H1 (cell line): ENCODE results near the gene SNAPIN. TPM values are rescaled to one million over a fixed set of nuclear protein-coding genes. Genes with fewer than 3 reads are reported as not detected.

Experiments used
- CTCF ChIA-PET: fragments of 300-600 bp; sonication (Branson Sonifier 250); formaldehyde crosslinking; loops from one replicate; lab custom pipeline; 2021; ENCODE audit not compliant: partially characterized antibody; lab: Charles Lee
- POLR2A ChIA-PET: fragments of 300-600 bp; sonication (Branson Sonifier 250); formaldehyde crosslinking; loops from one replicate; lab custom pipeline; 2021; ENCODE audit warnings: inconsistent platforms; ENCODE audit not compliant: partially characterized antibody; lab: Charles Lee
- DNase-seq, 2 experiments: peaks; one replicate each; pipeline versions ENCODE4 v3.0.0 to v3.0.0-alpha.2; 2010 to 2022; ENCODE audit warnings: low spot score in 2 of 2, low read depth in 1 of 2, mixed read lengths in 1 of 2
- FAIRE-seq: peaks from 2 replicates; lab custom pipeline; 2011; peaks lifted over from hg19 to GRCh38; lab: Jason Lieb, UNC
- H2AFZ ChIP-seq: 2 replicates; pipeline ENCODE4 v1.8.1; 2012; ENCODE audit warnings: low read length, inconsistent platforms
- H2AK5ac ChIP-seq: 2 replicates; pipeline ENCODE4 v1.6.1; 2013; ENCODE audit warnings: low read depth, low read length
- H2BK120ac ChIP-seq: replicated peaks from 2 replicates; pipeline ENCODE3; 2013; ENCODE audit warnings: low read depth, low read length, inconsistent platforms
- H2BK12ac ChIP-seq: 2 replicates; pipeline ENCODE4 v1.6.1; 2013; ENCODE audit warnings: low read depth, low read length
- H2BK15ac ChIP-seq: 2 replicates; pipeline ENCODE4 v1.6.1; 2013; ENCODE audit warnings: low read length
- H2BK20ac ChIP-seq: 2 replicates; pipeline ENCODE4 v1.6.1; 2013; ENCODE audit warnings: low read length
- H2BK5ac ChIP-seq: 2 replicates; pipeline ENCODE4 v1.6.1; 2013; ENCODE audit warnings: low read depth, low read length
- H3K14ac ChIP-seq: 2 replicates; pipeline ENCODE4 v1.6.1; 2013; ENCODE audit warnings: inconsistent platforms; ENCODE audit not compliant: insufficient read length
- H3K18ac ChIP-seq: 2 replicates; pipeline ENCODE4 v1.6.1; 2013; ENCODE audit warnings: low read length; ENCODE audit errors: extremely low read depth
- H3K23ac ChIP-seq: 2 replicates; pipeline ENCODE4 v1.6.1; 2013; ENCODE audit warnings: inconsistent platforms; ENCODE audit not compliant: insufficient read length
- H3K23me2 ChIP-seq: 2 replicates; pipeline ENCODE4 v1.6.1; 2013; ENCODE audit warnings: low read depth, low read length
- H3K27ac ChIP-seq: 2 replicates; pipeline ENCODE4 v1.6.1; 2011; ENCODE audit warnings: low read depth, low read length, inconsistent platforms
- H3K27me3 ChIP-seq, 4 experiments: replicated peaks in 1 of 4; 1 replicate in 1 of 4; 2 replicates in 3 of 4; pipeline versions ENCODE4 v1.6.1 to v1.8.1; 2011 to 2013; ENCODE audit warnings: low read length in 3 of 4, mild to moderate bottlenecking in 3 of 4, inconsistent platforms in 2 of 4, mixed read lengths in 2 of 4, moderate library complexity in 1 of 4; ENCODE audit not compliant: control insufficient read depth in 3 of 4, insufficient read depth in 3 of 4; ENCODE audit errors: extremely low read depth in 1 of 4
- H3K36me3 ChIP-seq, 4 experiments: 2 replicates each; pipeline versions ENCODE4 v1.6.1 to v1.8.1; 2011 to 2013; ENCODE audit warnings: mild to moderate bottlenecking in 4 of 4, low read length in 3 of 4, moderate library complexity in 2 of 4, control low read depth in 1 of 4, inconsistent platforms in 1 of 4; ENCODE audit not compliant: insufficient read depth in 4 of 4, control insufficient read depth in 2 of 4
- H3K4ac ChIP-seq: replicated peaks from 2 replicates; pipeline ENCODE3; 2013; ENCODE audit warnings: low read length, low read depth, mixed read lengths, inconsistent platforms; ENCODE audit not compliant: insufficient read length
- H3K4me1 ChIP-seq, 4 experiments: replicated peaks in 1 of 4; 1 replicate in 1 of 4; 2 replicates in 3 of 4; pipeline versions ENCODE4 v1.6.1 to v1.8.1; 2011 to 2013; ENCODE audit warnings: low read length in 3 of 4, inconsistent platforms in 2 of 4, mixed read lengths in 1 of 4; ENCODE audit not compliant: insufficient read depth in 4 of 4, control insufficient read depth in 3 of 4
- H3K4me2 ChIP-seq, 2 experiments: 2 replicates each; pipeline versions ENCODE4 v1.6.1 to v1.8.1; 2011 to 2013; ENCODE audit warnings: low read depth in 2 of 2, low read length in 2 of 2, control low read depth in 1 of 2, inconsistent platforms in 1 of 2, mild to moderate bottlenecking in 1 of 2; ENCODE audit not compliant: insufficient read depth in 1 of 2
- H3K4me3 ChIP-seq, 4 experiments: fragments of 200-600, 300-600 bp in 1 of 4; sonication (generic), shearing (Covaris generic), sonication (Bioruptor Twin) in 1 of 4; 2 replicates each; pipeline versions ENCODE4 v1.5.1 to v1.8.1; 2011 to 2016; ENCODE audit warnings: low read length in 4 of 4, low read depth in 3 of 4, control low read depth in 2 of 4, inconsistent platforms in 2 of 4, mild to moderate bottlenecking in 2 of 4, mixed read lengths in 1 of 4, moderate library complexity in 1 of 4; ENCODE audit not compliant: insufficient read depth in 2 of 4; ENCODE audit errors: extremely low read depth in 1 of 4
- H3K56ac ChIP-seq: replicated peaks from 2 replicates; pipeline ENCODE3; 2013; ENCODE audit warnings: low read depth, mild to moderate bottlenecking, mixed read lengths, low read length, inconsistent platforms; ENCODE audit not compliant: insufficient read length
- H3K79me1 ChIP-seq: 2 replicates; pipeline ENCODE4 v1.6.1; 2013; ENCODE audit warnings: low read depth, low read length, control low read depth
- H3K79me2 ChIP-seq, 2 experiments: 2 replicates each; pipeline versions ENCODE4 v1.6.1 to v1.8.1; 2012 to 2013; ENCODE audit warnings: low read length in 2 of 2, mild to moderate bottlenecking in 2 of 2, inconsistent platforms in 1 of 2; ENCODE audit not compliant: insufficient read depth in 2 of 2, control insufficient read depth in 1 of 2
- H3K9ac ChIP-seq, 4 experiments: replicated peaks in 1 of 4; 1 replicate in 1 of 4; 2 replicates in 3 of 4; pipeline versions ENCODE4 v1.6.1 to v1.8.1; 2011 to 2013; ENCODE audit warnings: low read depth in 3 of 4, low read length in 3 of 4, control low read depth in 2 of 4, mild to moderate bottlenecking in 2 of 4, moderate library complexity in 2 of 4, inconsistent platforms in 1 of 4; ENCODE audit errors: extremely low read depth in 1 of 4
- H3K9me3 ChIP-seq, 2 experiments: 2 replicates each; pipeline versions ENCODE4 v1.6.1 to v1.8.1; 2012 to 2013; ENCODE audit warnings: mild to moderate bottlenecking in 2 of 2, moderate library complexity in 2 of 2, control low read depth in 1 of 2, inconsistent platforms in 1 of 2, low read depth in 1 of 2, low read length in 1 of 2, mixed read lengths in 1 of 2; ENCODE audit not compliant: insufficient read depth in 2 of 2
- H4K20me1 ChIP-seq, 2 experiments: replicated peaks in 1 of 2; 2 replicates each; pipeline versions ENCODE3 to v1.8.1; 2011 to 2013; ENCODE audit warnings: inconsistent platforms in 2 of 2, low read length in 2 of 2, mild to moderate bottlenecking in 1 of 2; ENCODE audit not compliant: insufficient read depth in 2 of 2, control insufficient read depth in 1 of 2
- H4K5ac ChIP-seq: 2 replicates; pipeline ENCODE4 v1.6.1; 2013; ENCODE audit warnings: low read length, low read depth, mixed read lengths, inconsistent platforms; ENCODE audit not compliant: insufficient read length
- H4K8ac ChIP-seq: 2 replicates; pipeline ENCODE4 v1.8.0; 2013; ENCODE audit warnings: mild to moderate bottlenecking, moderate library complexity, low read length, inconsistent platforms; ENCODE audit not compliant: insufficient read depth; ENCODE audit errors: extremely low read depth
- H4K91ac ChIP-seq: replicated peaks from 2 replicates; pipeline ENCODE3; 2013; ENCODE audit warnings: low read length, mixed read lengths, inconsistent platforms; ENCODE audit not compliant: insufficient read length
- BRCA1 ChIP-seq: IDR thresholded peaks from 2 replicates; pipeline ENCODE4 v1.6.1; 2012; ENCODE audit warnings: low read depth, low read length, improper control_type of control experiment
- CTCF ChIP-seq, 3 experiments: IDR thresholded peaks; 1 replicate in 2 of 3; 2 replicates in 1 of 3; pipeline versions ENCODE4 v1.5.1 to v1.6.1; 2011; ENCODE audit warnings: low read length in 3 of 3, mild to moderate bottlenecking in 3 of 3, inconsistent platforms in 2 of 3, low read depth in 1 of 3, moderate library complexity in 1 of 3; ENCODE audit not compliant: insufficient read depth in 1 of 3; ENCODE audit errors: control extremely low read depth in 1 of 3
- HDAC2 ChIP-seq, 2 experiments: fragments of 300-600 bp in 1 of 2; sonication (generic) in 1 of 2; IDR thresholded peaks; 2 replicates each; pipeline ENCODE4 v1.6.1; 2011 to 2012; ENCODE audit warnings: low read depth in 2 of 2, low read length in 2 of 2, mild to moderate bottlenecking in 2 of 2, moderate library complexity in 2 of 2, borderline replicate concordance in 1 of 2, inconsistent platforms in 1 of 2
- NRF1 ChIP-seq: IDR thresholded peaks from 2 replicates; pipeline ENCODE4 v1.6.1; 2011; ENCODE audit warnings: mild to moderate bottlenecking, low read depth, low read length, improper control_type of control experiment
- PHF8 ChIP-seq: fragments of 200-600 bp; sonication (generic); conservative IDR thresholded peaks from 2 replicates; pipeline ENCODE4 v1.7.1; 2012; ENCODE audit warnings: low read depth, mild to moderate bottlenecking, inconsistent platforms, low read length, moderate library complexity
- POLR2A ChIP-seq, 2 experiments: IDR thresholded peaks; 1 replicate in 1 of 2; 2 replicates in 1 of 2; pipeline ENCODE4 v1.6.1; 2011; ENCODE audit warnings: low read depth in 2 of 2, low read length in 2 of 2, mild to moderate bottlenecking in 2 of 2; ENCODE audit errors: control extremely low read depth in 1 of 2
- POLR2AphosphoS5 ChIP-seq: IDR thresholded peaks from 2 replicates; pipeline ENCODE4 v1.6.1; 2011; ENCODE audit warnings: low read depth, low read length
- RFX5 ChIP-seq: IDR thresholded peaks from 2 replicates; pipeline ENCODE4 v1.6.1; 2011; ENCODE audit warnings: low read depth, low read length, improper control_type of control experiment, borderline replicate concordance
- SP1 ChIP-seq: IDR thresholded peaks from 2 replicates; pipeline ENCODE4 v1.6.1; 2011; ENCODE audit warnings: low read depth, low read length
- SP2 ChIP-seq: IDR thresholded peaks from 2 replicates; pipeline ENCODE4 v1.6.1; 2012; ENCODE audit warnings: mild to moderate bottlenecking, low read length, inconsistent platforms
- TAF7 ChIP-seq: optimal IDR thresholded peaks from 2 replicates; pipeline ENCODE3; 2011; ENCODE audit warnings: low read depth, mild to moderate bottlenecking, inconsistent platforms, low read length, moderate library complexity, borderline replicate concordance
- WGBS, 2 experiments: shearing (Covaris generic) in 1 of 2; methylation state at CpG; one replicate each; pipeline versions ENCODE4 v1.1.6 to v1.1.7; 2013 to 2015; ENCODE audit warnings: low lambda C conversion rate in 2 of 2, mixed read lengths in 2 of 2, inconsistent platforms in 1 of 2, low coverage in 1 of 2, missing lambda C conversion rate in 1 of 2; ENCODE audit not compliant: insufficient replicate concordance in 2 of 2, insufficient coverage in 1 of 2, insufficient read length in 1 of 2; ENCODE audit errors: extremely low coverage in 1 of 2, missing lambda C conversion rate in 1 of 2; 5-methylcytosine and 5-hydroxymethylcytosine counted together
- polyA plus RNA-seq, 7 experiments: library from polyadenylated mRNA; depleted of rRNA in 3 of 7; stranded (reverse) in 5 of 7; unstranded in 2 of 7; fragments of >200 nt in 5 of 7; fragments of 200-250 nt in 2 of 7; gene quantifications; 1 replicate in 5 of 7; 2 replicates in 1 of 7; 4 replicates in 1 of 7; pipeline versions ENCODE4 v1.2.1 to v1.2.3, GENCODE V29; 2011 to 2013; ENCODE audit warnings: missing spikeins in 2 of 7, mixed read lengths in 2 of 7
- total RNA-seq: library from RNA; stranded (reverse); fragmentation: NEBNext Ultra II Directional; extraction: Animal tissue kit (Norgen Biotek cat#: 25700); gene quantifications from 2 replicates; pipeline ENCODE4 v1.2.1, GENCODE V29; 2021
- TF ChIP-seq, protein P1 (sequence below): IDR thresholded peaks from 2 replicates; pipeline ENCODE4 v1.6.1; 2012; ENCODE audit warnings: inconsistent platforms

SNAPIN gene
- total and polyA plus RNA-seq, 2 of the 8 experiments (the other 6 are each of a cell fraction or from before 2014, with no cell fraction given) = 25.7 to 31.1 TPM

GRCh38 chr1:153699768-153700167, 41.3 kb downstream of the SNAPIN start:
- FAIRE-seq (no peak), DNase-seq (no peak)
- H2AFZ ChIP-seq = no peak overlapping the region
- no peak overlapping the region for H3K14ac ChIP-seq
- H3K27me3 ChIP-seq = no peaks in the 10 kb centered on the region
- no peaks in the 10 kb centered on the region for H3K23me2 ChIP-seq
- no peak overlapping the region for H4K8ac ChIP-seq
- H3K4ac ChIP-seq = no peak overlapping the region
- H3K79me2 ChIP-seq = no peaks in the 10 kb centered on the region
- H2AK5ac ChIP-seq = no peak overlapping the region
- H2BK15ac ChIP-seq = no peak overlapping the region
- no peaks in the 10 kb centered on the region for H4K20me1 ChIP-seq
- WGBS, 2 experiments = 85% methylated on average over 6 of the region's 6 CpGs; no CpG with 5 or more reads in 1 of the 2 experiments
- H3K18ac ChIP-seq = no peak overlapping the region
- H3K27ac ChIP-seq = no peak overlapping the region
- H3K4me2 ChIP-seq = no peak overlapping the region
- peaks cover 3 to 18% (median 12%) of the 10 kb centered on the region in 4 experiments for H3K4me1 ChIP-seq
- no peak overlapping the region for H3K9ac ChIP-seq
- no peaks in the 10 kb centered on the region for H3K79me1 ChIP-seq
- H3K23ac ChIP-seq = no peak overlapping the region
- no peak overlapping the region for H2BK12ac ChIP-seq
- H3K36me3 ChIP-seq = no peaks in the 10 kb centered on the region
- no peak overlapping the region for H4K5ac ChIP-seq
- no peak overlapping the region for H2BK5ac ChIP-seq
- H2BK120ac ChIP-seq = no peak overlapping the region
- H4K91ac ChIP-seq = no peak overlapping the region
- H3K4me3 ChIP-seq = no peak overlapping the region
- no peaks in the 10 kb centered on the region for H3K9me3 ChIP-seq
- no peak overlapping the region for H3K56ac ChIP-seq
- CTCF ChIA-PET = interaction anchor here (0.7 to 3.1 kb wide), 7 partner anchors 13 to 166 kb away, joined by 3 to 17 read pairs (median 4); partner anchors contain the start of gene NPR1
- H2BK20ac ChIP-seq = no peak overlapping the region
- POLR2A ChIA-PET = interaction anchor here (0.6 to 1.2 kb wide), 4 partner anchors 15 to 291 kb away, joined by 3 read pairs; partner anchors contain the start of genes RPS27 and S100A14
- TF ChIP-seq HDAC2 (IDR thresholded peaks at IDR 0.05; ENCODE audit: borderline replicate concordance in 1 of 2, low read depth in 2 of 2, low read length in 2 of 2) (no peak), PHF8 (no peak), CTCF (IDR thresholded peaks at IDR 0.05; ENCODE audit: control extremely low read depth in 1 of 3, insufficient read depth in 1 of 3, low read depth in 1 of 3, low read length in 3 of 3) (no peak), SP1 (no peak), POLR2AphosphoS5 (no peak), TAF7 (no peak), BRCA1 (no peak), POLR2A (IDR thresholded peaks at IDR 0.05; ENCODE audit: control extremely low read depth in 1 of 2, low read depth in 2 of 2, low read length in 2 of 2) (no peak), RFX5 (no peak), NRF1 (no peak), SP2 (no peak)
- TF ChIP-seq, protein P1, sequence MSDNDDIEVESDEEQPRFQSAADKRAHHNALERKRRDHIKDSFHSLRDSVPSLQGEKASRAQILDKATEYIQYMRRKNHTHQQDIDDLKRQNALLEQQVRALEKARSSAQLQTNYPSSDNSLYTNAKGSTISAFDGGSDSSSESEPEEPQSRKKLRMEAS = no peak
